Astrocyte (in vitro differentiated cells and primary cell): Measurements from ENCODE around the gene SLX1B. TPM values are rescaled to one million over a fixed set of nuclear protein-coding genes. Genes with fewer than 3 reads are reported as not detected.
"Not testable (repeated sequence)": the region's sequence is repeated elsewhere in the genome, so short reads cannot be mapped to it uniquely, and the experiment has no call there.

Source experiments
- DNase-seq: peaks from one replicate; pipeline ENCODE4 v3.0.0-alpha.2; 2010; ENCODE audit warnings: low read depth
- FAIRE-seq: peaks from 2 replicates; lab custom pipeline; 2011; peaks lifted over from hg19 to GRCh38; lab: Jason Lieb, UNC
- H2AFZ ChIP-seq: 2 replicates; pipeline ENCODE4 v1.6.0; 2012; ENCODE audit warnings: low read depth, low read length, inconsistent platforms
- H3K27ac ChIP-seq: 2 replicates; pipeline ENCODE4 v1.5.1; 2011; ENCODE audit warnings: low read depth, low read length, inconsistent platforms
- H3K27me3 ChIP-seq: 2 replicates; pipeline ENCODE4 v1.6.0; 2011; ENCODE audit warnings: low read length, inconsistent platforms; ENCODE audit not compliant: insufficient read depth
- H3K36me3 ChIP-seq: 2 replicates; pipeline ENCODE4 v1.5.1; 2011; ENCODE audit warnings: low read length, inconsistent platforms; ENCODE audit not compliant: insufficient read depth
- H3K4me1 ChIP-seq: 2 replicates; pipeline ENCODE4 v1.5.1; 2011; ENCODE audit warnings: low read length, inconsistent platforms; ENCODE audit not compliant: insufficient read depth
- H3K4me2 ChIP-seq: 2 replicates; pipeline ENCODE4 v1.6.0; 2012; ENCODE audit warnings: low read length, inconsistent platforms
- H3K4me3 ChIP-seq: 2 replicates; pipeline ENCODE4 v1.5.1; 2011; ENCODE audit warnings: low read depth, mild to moderate bottlenecking, low read length, inconsistent platforms; ENCODE audit not compliant: insufficient read depth
- H3K79me2 ChIP-seq: 2 replicates; pipeline ENCODE4 v1.6.0; 2012; ENCODE audit warnings: mild to moderate bottlenecking, low read length, inconsistent platforms; ENCODE audit not compliant: insufficient read depth
- H3K9ac ChIP-seq: 2 replicates; pipeline ENCODE4 v1.6.0; 2012; ENCODE audit warnings: mild to moderate bottlenecking, low read length, inconsistent platforms
- H3K9me3 ChIP-seq: 2 replicates; pipeline ENCODE4 v1.5.1; 2012; ENCODE audit warnings: low read depth, mild to moderate bottlenecking, low read length, inconsistent platforms; ENCODE audit not compliant: insufficient read depth
- H4K20me1 ChIP-seq: 2 replicates; pipeline ENCODE4 v1.6.0; 2012; ENCODE audit warnings: low read length, inconsistent platforms; ENCODE audit not compliant: insufficient read depth
- H3K27ac Mint-ChIP-seq: one replicate; pipeline ENCODE4 v1.8.0; 2021; ENCODE audit warnings: mild to moderate bottlenecking, mixed read lengths; ENCODE audit not compliant: unreplicated experiment
- H3K27me3 Mint-ChIP-seq: one replicate; pipeline ENCODE4 v1.8.0; 2021; ENCODE audit warnings: low read depth, mixed read lengths; ENCODE audit not compliant: unreplicated experiment
- H3K36me3 Mint-ChIP-seq: one replicate; pipeline ENCODE4 v1.8.0; 2021; ENCODE audit warnings: low read depth, mixed read lengths; ENCODE audit not compliant: unreplicated experiment
- H3K4me1 Mint-ChIP-seq: one replicate; pipeline ENCODE4 v1.8.0; 2021; ENCODE audit warnings: low read depth, mixed read lengths; ENCODE audit not compliant: unreplicated experiment
- H3K4me3 Mint-ChIP-seq: one replicate; pipeline ENCODE4 v1.8.0; 2021; ENCODE audit warnings: mild to moderate bottlenecking, moderate library complexity, mixed read lengths; ENCODE audit not compliant: unreplicated experiment
- H3K9me3 Mint-ChIP-seq: one replicate; pipeline ENCODE4 v1.8.0; 2021; ENCODE audit warnings: mild to moderate bottlenecking, mixed read lengths; ENCODE audit not compliant: unreplicated experiment
- total RNA-seq: library from RNA; stranded (reverse); gene quantifications from 2 replicates; pipeline ENCODE4 v1.2.1, GENCODE V29; 2021

Gene SLX1B
- total RNA-seq, 1 donor from 2014 or later = 30.7 TPM

GRCh38 chr16:29467654-29468366, 13.5 kb downstream of the SLX1B start:
- H3K9me3 Mint-ChIP-seq, H3K4me1 ChIP-seq, H3K79me2 ChIP-seq, H3K27me3 ChIP-seq, H4K20me1 ChIP-seq, H3K4me2 ChIP-seq, H3K9ac ChIP-seq, H3K27me3 Mint-ChIP-seq, H3K27ac ChIP-seq, H3K36me3 ChIP-seq, H2AFZ ChIP-seq, H3K9me3 ChIP-seq, DNase-seq, H3K4me3 ChIP-seq, H3K4me3 Mint-ChIP-seq, H3K4me1 Mint-ChIP-seq, FAIRE-seq, H3K27ac Mint-ChIP-seq, H3K36me3 Mint-ChIP-seq: not testable (repeated sequence)

DNA sequence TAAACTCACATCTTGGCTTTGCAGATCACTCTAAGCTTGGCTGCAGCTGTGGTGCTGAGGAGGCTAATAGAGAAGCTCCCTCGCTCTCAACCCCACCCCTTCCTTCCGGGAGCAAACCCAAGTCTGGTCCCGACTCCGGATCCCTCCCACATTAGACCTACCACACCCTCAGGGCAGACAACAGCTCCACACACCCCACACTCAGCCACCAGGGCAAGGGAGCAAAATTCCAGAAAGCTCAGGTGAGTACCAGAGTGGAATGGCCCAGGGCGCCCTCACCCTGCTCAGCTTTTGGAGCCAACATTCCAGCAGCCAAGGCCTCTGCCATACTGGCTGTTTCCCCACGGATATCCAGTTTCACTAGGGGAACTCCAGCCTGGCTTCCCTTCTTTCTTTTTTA, 15.3 kb downstream of the SLX1B start:
- H3K79me2 ChIP-seq, DNase-seq, H3K4me1 ChIP-seq, H3K9me3 ChIP-seq, H3K27me3 ChIP-seq, H3K27ac ChIP-seq, H3K36me3 Mint-ChIP-seq, H3K4me3 ChIP-seq, FAIRE-seq, H3K9ac ChIP-seq, H3K4me2 ChIP-seq, H3K9me3 Mint-ChIP-seq, H4K20me1 ChIP-seq, H3K27ac Mint-ChIP-seq, H2AFZ ChIP-seq, H3K4me3 Mint-ChIP-seq, H3K36me3 ChIP-seq, H3K27me3 Mint-ChIP-seq, H3K4me1 Mint-ChIP-seq: not testable (repeated sequence)

GRCh38 chr16:29472065-29472464, 17.7 kb downstream of the SLX1B start:
- H3K9me3 Mint-ChIP-seq, H3K27me3 ChIP-seq, H3K4me3 Mint-ChIP-seq, H3K9me3 ChIP-seq, H3K79me2 ChIP-seq, DNase-seq, H4K20me1 ChIP-seq, H3K9ac ChIP-seq, H3K36me3 Mint-ChIP-seq, H3K4me3 ChIP-seq, H3K4me1 ChIP-seq, H3K27ac ChIP-seq, H3K4me1 Mint-ChIP-seq, H2AFZ ChIP-seq, H3K27ac Mint-ChIP-seq, H3K4me2 ChIP-seq, FAIRE-seq, H3K36me3 ChIP-seq, H3K27me3 Mint-ChIP-seq: not testable (repeated sequence)

- H3K36me3 ChIP-seq, H3K27me3 ChIP-seq, H3K9ac ChIP-seq, H3K9me3 Mint-ChIP-seq, H3K9me3 ChIP-seq, H3K36me3 Mint-ChIP-seq, H3K4me3 ChIP-seq, H3K4me1 Mint-ChIP-seq, H3K27me3 Mint-ChIP-seq, H4K20me1 ChIP-seq, H3K4me1 ChIP-seq, H3K4me3 Mint-ChIP-seq, FAIRE-seq, DNase-seq, H3K27ac ChIP-seq, H2AFZ ChIP-seq, H3K27ac Mint-ChIP-seq, H3K4me2 ChIP-seq, H3K79me2 ChIP-seq: not testable (repeated sequence)
Measured at GRCh38 chr16:29482276-29482675, 27.9 kb downstream of the SLX1B start.

GRCh38 chr16:29506308-29506707, 52.0 kb downstream of the SLX1B start, which contains the start of gene NPIPB12:
TSS of gene NPIPB12 (minus strand) at chr16:29506408.
- H3K27ac Mint-ChIP-seq, H3K9me3 Mint-ChIP-seq, H3K4me1 ChIP-seq, DNase-seq, H3K4me2 ChIP-seq, H3K4me3 ChIP-seq, H3K4me3 Mint-ChIP-seq, H3K27me3 ChIP-seq, FAIRE-seq, H4K20me1 ChIP-seq, H3K27me3 Mint-ChIP-seq, H3K9me3 ChIP-seq, H3K36me3 Mint-ChIP-seq, H3K27ac ChIP-seq, H3K79me2 ChIP-seq, H3K9ac ChIP-seq, H2AFZ ChIP-seq, H3K36me3 ChIP-seq, H3K4me1 Mint-ChIP-seq: not testable (repeated sequence)
